Cardiac muscle cell (in vitro differentiated cells and primary cell): ENCODE data around the gene LCK. TPM values are rescaled to one million over a fixed set of nuclear protein-coding genes. Genes with fewer than 3 reads are reported as not detected.

Experiments
- DNase-seq, 2 donors: peaks; one replicate each; pipeline versions ENCODE4 v3.0.0 to v3.0.0-alpha.2; 2010 to 2017; ENCODE audit warnings: low read depth in 1 of 2, low spot score in 1 of 2
- H3K27ac ChIP-seq: fragments of 200-600 bp; sonication (generic); 2 replicates; pipeline ENCODE4 v1.5.1; 2016
- H3K27me3 ChIP-seq: fragments of 200-600 bp; sonication (generic); 2 replicates; pipeline ENCODE4 v1.6.0; 2016; ENCODE audit warnings: control low read depth
- H3K36me3 ChIP-seq: fragments of 200-600 bp; sonication (generic); 2 replicates; pipeline ENCODE4 v1.5.1; 2016; ENCODE audit warnings: control low read depth
- H3K4me1 ChIP-seq: fragments of 200-600 bp; sonication (generic); 2 replicates; pipeline ENCODE4 v1.8.1; 2017; ENCODE audit warnings: low read depth, mild to moderate bottlenecking, mixed run types
- H3K4me3 ChIP-seq: fragments of 200-600 bp; sonication (generic); 2 replicates; pipeline ENCODE4 v1.5.1; 2016; ENCODE audit warnings: mild to moderate bottlenecking
- H3K9me3 ChIP-seq: fragments of 200-600 bp; sonication (generic); 2 replicates; pipeline ENCODE4 v1.5.1; 2017; ENCODE audit warnings: low read depth, mild to moderate bottlenecking, control low read depth
- polyA plus RNA-seq: library from polyadenylated mRNA; unstranded; fragments of >200 nt; fragmentation: Nextera tagmentation; extraction: Ambion mirVana; gene quantifications from 2 replicates; pipeline ENCODE4 v1.2.1, GENCODE V29; 2016
- total RNA-seq: library from RNA; depleted of rRNA; stranded (reverse); fragments of >200 nt; gene quantifications from 2 replicates; pipeline ENCODE4 v1.2.3, GENCODE V29; 2016
- TF ChIP-seq, protein P1 (sequence below): IDR thresholded peaks from 2 replicates; pipeline ENCODE4 v1.5.1; 2012; ENCODE audit warnings: low read depth, mild to moderate bottlenecking, low read length

The LCK gene
- total and polyA plus RNA-seq, 2 experiments from 2014 or later: 0.18 TPM; not detected in 1

DNA sequence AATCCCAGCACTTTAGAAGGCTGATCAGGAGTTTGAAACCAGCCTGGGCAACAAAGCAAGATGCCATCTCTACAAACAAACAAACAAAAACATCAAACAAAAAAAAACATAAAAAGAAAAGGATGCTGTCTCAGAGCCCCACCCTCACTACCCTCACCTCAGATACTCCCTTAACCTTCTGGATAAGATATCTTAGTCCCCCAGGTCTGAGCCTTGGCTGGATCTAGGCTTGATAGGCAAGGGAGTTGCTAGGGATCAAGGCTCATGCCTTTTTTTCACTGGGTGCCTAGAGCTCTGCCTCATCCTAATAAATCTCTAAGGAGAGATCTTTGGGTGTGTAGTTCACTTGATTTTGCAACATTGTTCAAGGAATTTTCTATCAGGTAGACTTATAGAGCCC lies 48.3 kb downstream of the LCK start:
- Histone ChIP-seq H3K27ac (no peak overlapping the region), H3K27me3 (no peaks in the 10 kb centered on the region), H3K36me3 (peaks cover 15% of the 10 kb centered on the region), H3K4me3 (no peak overlapping the region), H3K9me3 (no peaks in the 10 kb centered on the region), H3K4me1 (no peaks in the 10 kb centered on the region)
- no peak for DNase-seq
- TF ChIP-seq, protein P1, sequence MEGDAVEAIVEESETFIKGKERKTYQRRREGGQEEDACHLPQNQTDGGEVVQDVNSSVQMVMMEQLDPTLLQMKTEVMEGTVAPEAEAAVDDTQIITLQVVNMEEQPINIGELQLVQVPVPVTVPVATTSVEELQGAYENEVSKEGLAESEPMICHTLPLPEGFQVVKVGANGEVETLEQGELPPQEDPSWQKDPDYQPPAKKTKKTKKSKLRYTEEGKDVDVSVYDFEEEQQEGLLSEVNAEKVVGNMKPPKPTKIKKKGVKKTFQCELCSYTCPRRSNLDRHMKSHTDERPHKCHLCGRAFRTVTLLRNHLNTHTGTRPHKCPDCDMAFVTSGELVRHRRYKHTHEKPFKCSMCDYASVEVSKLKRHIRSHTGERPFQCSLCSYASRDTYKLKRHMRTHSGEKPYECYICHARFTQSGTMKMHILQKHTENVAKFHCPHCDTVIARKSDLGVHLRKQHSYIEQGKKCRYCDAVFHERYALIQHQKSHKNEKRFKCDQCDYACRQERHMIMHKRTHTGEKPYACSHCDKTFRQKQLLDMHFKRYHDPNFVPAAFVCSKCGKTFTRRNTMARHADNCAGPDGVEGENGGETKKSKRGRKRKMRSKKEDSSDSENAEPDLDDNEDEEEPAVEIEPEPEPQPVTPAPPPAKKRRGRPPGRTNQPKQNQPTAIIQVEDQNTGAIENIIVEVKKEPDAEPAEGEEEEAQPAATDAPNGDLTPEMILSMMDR: no peak

GRCh38 chr1:32303358-32303757 lies 52.3 kb downstream of the LCK start:
- Histone ChIP-seq H3K4me1 (no peaks in the 10 kb centered on the region), H3K9me3 (no peaks in the 10 kb centered on the region), H3K4me3 (no peak overlapping the region), H3K27ac (peak overlapping the region; percentile 85), H3K27me3 (no peaks in the 10 kb centered on the region), H3K36me3 (peaks cover 24% of the 10 kb centered on the region)
- no peak for DNase-seq
- TF ChIP-seq, protein P1: no peak

- Histone ChIP-seq H3K9me3 (no peaks in the 10 kb centered on the region), H3K4me3 (no peak overlapping the region), H3K4me1 (no peaks in the 10 kb centered on the region), H3K27ac (peak overlapping the region; percentile 85), H3K27me3 (no peaks in the 10 kb centered on the region), H3K36me3 (peaks cover 24% of the 10 kb centered on the region)
- no peak for DNase-seq
- TF ChIP-seq, protein P1: no peak
Observed at GRCh38 chr1:32303997-32304622, 53.0 kb downstream of the LCK start.

- peaks cover 24% of the 10 kb centered on the region for H3K36me3 ChIP-seq
- no peaks in the 10 kb centered on the region for H3K27me3 ChIP-seq
- H3K4me3 ChIP-seq: no peak overlapping the region
- no peaks in the 10 kb centered on the region for H3K9me3 ChIP-seq
- no peak for DNase-seq
- no peak overlapping the region for H3K27ac ChIP-seq
- no peaks in the 10 kb centered on the region for H3K4me1 ChIP-seq
- TF ChIP-seq, protein P1: no peak
Observed at GRCh38 chr1:32305310-32305709, 54.2 kb downstream of the LCK start.

- TF ChIP-seq, protein P1: no peak
- H3K4me1 ChIP-seq: no peaks in the 10 kb centered on the region
- peak in 1 of 2 donors; percentile 27 for DNase-seq
- H3K27ac ChIP-seq: no peak overlapping the region
- H3K4me3 ChIP-seq: no peak overlapping the region
- H3K27me3 ChIP-seq: no peaks in the 10 kb centered on the region
- no peaks in the 10 kb centered on the region for H3K9me3 ChIP-seq
- peaks cover 24% of the 10 kb centered on the region for H3K36me3 ChIP-seq
Observed at GRCh38 chr1:32307324-32307723, 56.3 kb downstream of the LCK start.

- no peak for DNase-seq
- TF ChIP-seq, protein P1: no peak
- H3K4me3 ChIP-seq: no peak overlapping the region
- H3K36me3 ChIP-seq: peaks cover 3% of the 10 kb centered on the region
- no peaks in the 10 kb centered on the region for H3K27me3 ChIP-seq
- peak overlapping the region; percentile 34 for H3K27ac ChIP-seq
- H3K4me1 ChIP-seq: no peaks in the 10 kb centered on the region
- H3K9me3 ChIP-seq: no peaks in the 10 kb centered on the region
Observed at GRCh38 chr1:32309960-32310359, 58.9 kb downstream of the LCK start.
